Right lobe of liver (tissue), 4 donors: ENCODE measurements around the gene MED15.

Source experiments
- POLR2A ChIP-seq: fragments of 450-650 bp; IDR thresholded peaks from one replicate; pipeline ENCODE4 v1.6.1; 2017; ENCODE audit warnings: antibody characterized with exemption, mild to moderate bottlenecking
- TF ChIP-seq, protein P1 (sequence below), 4 donors: fragments of 200-600 bp in 3 of 4; fragments of 450-650 bp in 1 of 4; IDR thresholded peaks; one replicate each; pipeline versions ENCODE4 v1.5.1 to v1.8.0; 2016 to 2022; ENCODE audit warnings: antibody characterized with exemption in 4 of 4, mild to moderate bottlenecking in 2 of 4
- donor health status: DM: no; HTN: no; CAD: no.
- donor health status: DM: no; HTN: no; CAD: no.
- donor health status: DM: no; HTN: yes; CAD: no.

DNA sequence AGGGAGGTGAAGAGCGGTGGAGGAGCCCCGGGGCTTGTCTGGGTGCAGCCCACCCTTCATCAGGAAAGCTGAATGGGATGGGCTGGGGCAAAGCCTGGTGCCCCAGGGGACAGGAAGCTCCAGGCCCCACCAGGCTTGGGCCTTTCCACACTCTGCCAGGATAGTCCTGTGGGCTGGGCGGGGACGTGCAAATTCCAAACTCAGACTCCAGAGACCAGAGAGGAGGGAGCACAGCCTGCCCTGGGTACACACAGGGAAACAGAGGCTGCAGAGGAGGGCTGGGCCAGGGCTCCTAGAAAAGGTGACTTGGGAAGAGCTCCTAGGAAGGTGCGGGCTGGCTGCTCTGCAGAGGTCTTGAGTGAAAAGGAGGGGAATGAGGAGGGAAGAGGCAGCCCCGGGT, 124.7 kb downstream of the MED15 start:
- no peak for TF ChIP-seq POLR2A
- TF ChIP-seq, protein P1, sequence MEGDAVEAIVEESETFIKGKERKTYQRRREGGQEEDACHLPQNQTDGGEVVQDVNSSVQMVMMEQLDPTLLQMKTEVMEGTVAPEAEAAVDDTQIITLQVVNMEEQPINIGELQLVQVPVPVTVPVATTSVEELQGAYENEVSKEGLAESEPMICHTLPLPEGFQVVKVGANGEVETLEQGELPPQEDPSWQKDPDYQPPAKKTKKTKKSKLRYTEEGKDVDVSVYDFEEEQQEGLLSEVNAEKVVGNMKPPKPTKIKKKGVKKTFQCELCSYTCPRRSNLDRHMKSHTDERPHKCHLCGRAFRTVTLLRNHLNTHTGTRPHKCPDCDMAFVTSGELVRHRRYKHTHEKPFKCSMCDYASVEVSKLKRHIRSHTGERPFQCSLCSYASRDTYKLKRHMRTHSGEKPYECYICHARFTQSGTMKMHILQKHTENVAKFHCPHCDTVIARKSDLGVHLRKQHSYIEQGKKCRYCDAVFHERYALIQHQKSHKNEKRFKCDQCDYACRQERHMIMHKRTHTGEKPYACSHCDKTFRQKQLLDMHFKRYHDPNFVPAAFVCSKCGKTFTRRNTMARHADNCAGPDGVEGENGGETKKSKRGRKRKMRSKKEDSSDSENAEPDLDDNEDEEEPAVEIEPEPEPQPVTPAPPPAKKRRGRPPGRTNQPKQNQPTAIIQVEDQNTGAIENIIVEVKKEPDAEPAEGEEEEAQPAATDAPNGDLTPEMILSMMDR (IDR thresholded peaks at IDR 0.05), result no peak
